COLO668 (cell line): Measurements from ENCODE around the gene DNAJB8.

Source experiments
- DNase-seq: peaks from one replicate; lab custom pipeline; 2025; ENCODE audit not compliant: unreplicated experiment; lab: John Stamatoyannopoulos, UW

The DNAJB8 gene

DNA sequence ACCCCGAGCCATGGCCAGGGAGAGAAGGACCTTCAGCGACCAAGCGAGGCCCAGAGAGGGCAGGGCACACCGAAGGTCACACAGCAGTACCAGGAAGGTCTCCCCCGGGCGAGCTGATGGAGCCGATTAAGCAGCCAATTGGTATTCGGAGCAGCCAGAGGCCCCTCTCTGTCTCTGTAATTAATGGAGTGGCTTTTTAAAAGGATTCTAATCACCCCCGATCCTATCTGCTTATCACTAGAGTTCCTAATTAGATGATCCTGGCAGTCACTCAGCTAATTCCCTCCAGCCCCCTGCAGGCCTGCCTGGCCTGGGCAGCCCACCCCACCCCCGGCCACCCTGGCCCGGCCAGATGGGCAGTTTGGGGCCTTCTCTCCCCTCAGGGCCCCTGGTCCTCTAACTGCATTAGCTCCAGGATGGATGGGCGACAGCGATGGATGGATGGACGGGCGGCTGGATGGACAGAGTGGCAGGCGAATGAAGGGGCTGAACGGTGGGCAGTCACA lies 1.6 kb upstream of the DNAJB8 start:
- no peak for DNase-seq

DNA sequence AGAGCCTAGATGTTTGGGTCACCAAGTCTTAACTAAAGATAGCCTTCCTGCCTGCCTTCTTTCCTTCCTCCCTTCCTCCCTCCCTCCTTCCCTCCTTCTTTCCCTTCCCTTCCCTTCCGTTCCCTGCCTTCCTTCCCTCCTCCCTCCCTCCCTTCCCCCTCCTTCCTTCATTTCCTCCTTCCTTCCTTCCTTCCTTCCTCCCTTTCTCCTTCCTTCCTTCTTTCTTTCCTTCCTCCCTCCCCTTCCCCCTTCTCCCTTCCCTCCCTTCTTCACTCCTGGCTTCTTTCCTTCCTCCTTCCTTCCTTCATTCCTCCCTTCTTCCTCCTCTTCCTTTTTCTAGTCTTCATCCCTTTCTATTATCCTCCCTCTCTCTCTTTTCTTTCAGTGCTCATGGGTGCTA lies 2.0 kb downstream of the DNAJB8 start:
- no peak for DNase-seq

- DNase-seq: no peak
Observed at GRCh38 chr3:128464188-128464587, 2.5 kb downstream of the DNAJB8 start.

DNA sequence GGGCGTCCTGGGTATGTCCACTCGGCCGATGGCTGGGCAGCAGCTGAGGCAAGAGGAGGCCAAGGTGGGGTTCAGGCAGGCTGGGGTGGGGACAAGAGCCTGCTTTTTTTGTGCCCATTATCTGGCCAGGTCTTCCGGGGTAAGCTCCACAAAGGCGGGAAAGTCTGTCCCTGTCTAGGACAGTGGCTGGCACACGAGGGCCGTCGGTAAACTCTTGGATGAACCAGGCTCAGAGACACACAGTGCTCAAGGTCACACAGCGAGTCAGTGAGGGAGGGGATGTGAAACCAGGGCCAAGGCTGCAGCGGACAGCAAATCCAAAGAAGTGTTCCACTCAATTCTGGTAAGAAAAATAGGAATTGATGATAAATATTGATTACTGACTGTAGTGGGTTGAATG lies 2.9 kb downstream of the DNAJB8 start:
- DNase-seq: no peak

- no peak for DNase-seq
Observed at GRCh38 chr3:128463354-128463753, 3.3 kb downstream of the DNAJB8 start.

- DNase-seq: no peak
Observed at GRCh38 chr3:128462931-128463330, 3.8 kb downstream of the DNAJB8 start.

GRCh38 chr3:128462341-128462910 lies 4.3 kb downstream of the DNAJB8 start:
- no peak for DNase-seq

- no peak for DNase-seq
Observed at GRCh38 chr3:128461731-128462130, 5.0 kb downstream of the DNAJB8 start.

- DNase-seq: no peak
Observed at GRCh38 chr3:128459461-128459820, 7.2 kb downstream of the DNAJB8 start.

DNA sequence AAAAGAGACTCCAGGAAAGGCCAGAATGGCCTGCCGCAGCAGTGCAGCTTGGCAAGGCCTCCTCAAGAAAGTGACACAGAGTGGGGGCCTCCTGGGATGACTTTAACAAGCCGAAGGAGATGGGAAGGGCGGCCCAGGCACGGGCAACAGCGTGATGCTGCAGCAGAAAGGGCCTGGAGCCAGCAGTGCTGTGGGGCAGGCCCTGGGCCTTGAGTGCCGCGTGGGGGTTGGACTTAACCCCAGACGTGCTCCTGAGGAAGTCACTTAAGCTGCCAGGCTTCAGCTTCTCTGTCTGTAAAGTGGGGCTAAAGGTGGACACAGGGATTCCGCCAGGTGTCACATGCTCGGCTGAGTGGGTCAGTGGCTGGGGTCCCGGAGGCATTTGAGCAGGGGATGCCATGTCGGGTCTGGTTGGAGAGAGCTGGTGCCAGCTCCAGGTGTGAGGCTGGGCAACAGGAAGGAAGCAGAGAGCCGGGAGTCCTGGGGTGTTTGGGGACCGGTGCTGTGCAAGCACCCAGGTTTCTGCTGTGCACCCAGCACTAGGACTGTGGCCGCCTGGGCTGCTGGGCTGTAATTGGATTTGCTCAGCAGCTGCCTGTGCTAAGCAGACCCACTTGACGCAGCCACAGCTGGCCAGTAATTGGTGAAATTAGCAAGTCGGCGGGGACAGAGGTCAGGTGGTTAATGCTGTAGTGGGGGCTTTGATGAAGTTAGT lies 7.8 kb downstream of the DNAJB8 start:
- DNase-seq: no peak

DNA sequence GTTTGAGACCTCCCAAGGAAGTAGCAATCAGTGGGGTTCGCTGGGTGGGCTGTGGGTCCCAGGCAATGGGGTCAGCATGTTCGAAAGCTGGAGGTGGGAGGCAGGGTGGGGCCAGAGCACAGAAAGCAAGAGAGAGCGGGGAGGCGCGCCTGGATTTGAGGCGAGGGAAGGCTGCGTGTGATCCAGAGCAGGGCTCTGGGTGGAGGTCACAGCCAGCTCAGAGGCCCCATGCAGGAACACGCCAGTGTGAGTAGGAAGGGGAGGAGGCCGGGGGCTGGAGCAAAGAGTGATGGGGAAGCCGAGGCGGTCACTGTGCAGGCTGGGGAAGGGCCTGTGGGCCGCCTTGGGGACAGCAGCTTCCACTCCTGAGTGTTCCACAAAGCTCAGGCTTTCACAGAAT lies 8.8 kb downstream of the DNAJB8 start:
- DNase-seq: no peak

DNA sequence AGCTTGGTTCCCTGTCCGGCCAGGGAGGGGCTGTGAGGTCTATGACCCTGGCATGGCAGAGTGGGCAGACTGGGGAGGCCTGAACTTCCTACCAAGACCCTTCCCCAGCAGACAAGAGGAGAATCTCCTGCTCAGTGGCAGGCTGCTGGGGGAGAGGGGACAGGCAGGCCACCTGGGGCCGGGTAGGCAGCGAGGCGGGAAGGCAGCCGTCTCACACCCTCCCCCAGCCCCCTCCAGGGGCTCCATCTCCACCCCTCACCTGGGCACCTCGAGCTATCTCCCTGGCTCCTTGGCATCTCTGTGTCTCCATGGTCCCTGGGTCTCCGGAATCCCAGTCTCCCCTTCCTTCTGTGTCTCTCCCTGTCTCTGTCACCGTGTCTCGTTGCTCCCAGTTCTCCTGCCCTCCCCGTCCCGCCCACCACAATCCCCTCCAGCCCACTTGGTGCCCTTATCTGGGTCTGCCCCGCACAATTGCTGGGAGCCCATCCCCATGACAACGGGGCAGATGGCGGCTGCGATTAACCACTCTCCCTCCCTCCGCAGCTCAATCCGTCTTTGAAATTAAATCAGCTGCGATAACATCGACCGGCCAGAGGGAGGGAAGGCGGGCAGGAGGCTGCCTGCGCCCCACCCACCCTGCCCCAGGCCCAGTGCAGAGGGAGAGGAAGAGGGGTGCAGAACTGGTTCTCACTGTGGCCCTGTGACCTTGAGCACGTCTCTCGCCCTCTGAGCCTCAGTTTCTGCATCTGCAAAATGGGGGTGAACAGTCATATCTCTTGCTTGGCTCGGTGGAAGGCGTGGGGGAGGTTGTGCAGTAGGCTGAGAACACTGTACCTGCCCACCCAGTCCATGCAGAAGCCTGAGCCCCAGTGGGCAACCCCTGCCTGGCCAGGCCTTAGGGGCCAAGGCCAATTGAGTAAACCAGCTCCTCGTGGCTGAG lies 9.6 kb downstream of the DNAJB8 start:
- no peak for DNase-seq

- DNase-seq: no peak
Observed at GRCh38 chr3:128455786-128456748, 10.6 kb downstream of the DNAJB8 start.

DNA sequence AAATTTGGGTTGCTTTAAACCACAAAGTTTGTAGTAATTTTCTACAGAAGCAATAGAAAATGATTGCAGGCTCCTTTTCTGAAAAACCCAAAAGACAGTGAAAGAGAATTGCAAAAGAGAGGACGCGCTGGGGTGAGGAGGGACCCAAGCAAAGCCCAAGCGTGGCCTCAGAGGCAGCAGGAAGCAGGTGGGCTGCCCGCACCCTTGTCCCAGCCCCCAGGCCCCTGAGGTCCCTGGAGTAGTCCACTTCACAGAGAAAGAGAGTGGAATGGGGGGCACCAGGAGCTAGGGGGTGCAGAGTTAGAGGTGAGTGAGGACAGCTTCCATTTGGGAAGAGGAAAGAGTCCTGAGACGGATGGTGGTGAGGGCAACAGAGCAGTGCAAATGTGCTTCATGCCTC lies 11.6 kb downstream of the DNAJB8 start:
- DNase-seq: no peak

DNA sequence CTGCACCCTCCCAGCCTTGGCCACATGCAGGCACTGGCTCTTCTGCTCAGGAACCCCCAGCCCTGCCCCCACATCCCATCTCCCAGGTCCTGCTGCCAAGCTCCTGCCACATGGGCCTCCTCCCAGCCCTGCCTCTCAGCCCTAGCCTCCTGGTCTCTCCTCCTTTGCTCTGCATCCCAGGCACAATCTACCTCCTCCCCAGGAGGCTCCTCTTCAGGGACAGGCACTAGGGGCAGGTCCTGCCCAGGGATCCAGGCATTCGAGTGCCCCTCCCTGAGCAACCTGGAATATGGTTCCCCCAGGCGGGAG lies 12.4 kb downstream of the DNAJB8 start:
- DNase-seq: no peak

DNA sequence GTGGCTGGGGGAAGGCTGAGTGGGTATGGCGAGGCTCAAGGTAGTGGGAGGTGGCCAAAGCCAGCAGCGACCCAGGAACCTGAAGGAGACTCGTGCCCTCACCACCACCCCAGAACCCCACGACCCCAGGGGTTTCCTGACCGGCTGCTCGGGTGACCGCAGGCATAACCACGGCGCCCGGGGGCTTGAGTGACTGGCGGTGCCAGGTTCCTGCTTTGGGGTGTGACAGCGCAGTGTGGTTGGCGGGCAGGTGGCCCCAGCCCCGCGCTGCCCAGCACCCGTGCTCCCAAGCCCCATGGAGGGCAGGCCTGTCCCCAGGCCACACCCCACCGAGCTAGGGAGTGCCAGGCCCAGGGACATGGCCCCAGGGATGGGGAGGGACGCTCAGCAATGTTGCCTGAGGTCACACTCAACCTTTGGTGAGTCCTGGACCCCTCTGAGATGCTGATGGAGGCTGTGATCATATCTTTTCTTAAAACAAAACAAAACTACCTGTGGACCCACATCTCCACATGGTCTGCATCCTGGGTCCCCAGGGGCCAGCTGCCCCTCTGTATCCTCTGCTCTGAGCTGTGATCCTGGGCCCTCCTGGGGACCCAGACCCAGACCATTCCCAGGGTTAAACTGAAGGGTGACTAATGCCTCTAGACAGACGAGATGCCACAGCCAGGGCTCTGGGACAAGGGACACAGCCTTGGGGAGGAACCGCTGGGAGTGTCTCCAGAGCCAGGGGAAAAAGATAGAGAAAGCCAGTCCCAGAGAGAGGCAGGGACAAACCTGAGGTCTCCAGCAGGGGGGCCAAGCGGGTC lies 13.0 kb downstream of the DNAJB8 start:
- DNase-seq: no peak

DNA sequence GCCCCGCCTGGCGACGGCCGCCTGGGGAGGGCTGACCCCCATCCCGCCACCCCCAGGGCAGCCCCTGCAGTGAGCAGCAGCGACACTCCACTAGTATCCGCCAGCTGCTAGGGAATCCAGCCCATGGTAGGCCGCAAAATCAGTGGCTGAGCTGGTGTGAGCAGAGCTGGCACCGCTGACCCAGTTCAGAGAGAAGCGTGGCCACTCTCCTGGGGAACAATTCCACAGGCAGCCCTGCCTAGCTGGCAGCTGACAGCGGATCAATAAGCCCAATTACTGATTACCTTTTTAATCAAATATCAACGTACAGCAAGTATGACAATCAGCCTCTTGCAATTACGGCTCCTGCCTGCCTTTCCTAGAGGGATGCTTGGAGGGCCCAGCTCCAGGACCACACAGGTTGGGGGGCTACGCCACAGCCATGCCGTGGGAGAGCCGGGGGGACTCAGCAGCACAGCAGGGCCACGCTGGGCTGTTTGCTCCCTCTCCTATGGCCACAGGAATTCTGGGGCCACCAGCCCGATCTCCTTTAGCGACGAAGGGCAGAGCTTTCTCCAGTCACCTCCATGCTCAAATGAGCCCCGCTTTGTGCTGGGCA lies 13.9 kb downstream of the DNAJB8 start:
- DNase-seq: no peak

GRCh38 chr3:128452120-128452519 lies 14.6 kb downstream of the DNAJB8 start:
- DNase-seq: no peak

DNA sequence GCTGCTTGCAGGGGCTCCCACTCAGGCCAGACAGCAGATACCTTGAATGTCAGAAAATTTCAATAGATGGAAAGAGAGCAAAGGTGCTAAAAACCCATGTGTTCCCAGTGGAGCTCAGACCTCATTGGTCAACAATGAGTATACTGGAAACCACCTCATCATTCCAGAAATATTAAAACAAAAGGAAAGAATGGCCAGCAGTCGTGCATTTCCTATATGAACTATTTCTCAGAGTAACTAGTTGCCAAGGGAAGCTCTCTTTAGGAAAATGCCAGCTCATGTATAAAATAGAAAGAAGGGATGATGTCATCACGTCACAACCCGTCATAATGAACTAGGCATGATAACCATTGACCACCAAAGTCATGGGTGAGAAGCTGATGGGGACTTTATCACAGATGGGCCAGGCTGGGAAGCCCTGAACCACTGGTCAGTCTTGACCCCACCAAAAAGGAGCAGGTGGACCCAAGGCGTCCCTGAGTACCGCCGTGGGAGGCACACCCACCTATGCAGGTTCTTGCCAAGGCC lies 17.5 kb downstream of the DNAJB8 start:
- no peak for DNase-seq
